K562 (cell line): ENCODE results near the gene TSPAN15. TPM values are rescaled to one million over a fixed set of nuclear protein-coding genes. Genes with fewer than 3 reads are reported as not detected.

Experiments
- ATAC-seq: fragments of 200-7000 bp; cut with Tn5 transposase; 3 replicates; pipeline ENCODE4 v1.9.1; 2020; ENCODE audit warnings: moderate library complexity
- BruUV-seq: library from RNA; stranded (reverse); fragments of 400-500 nt; replicated peaks from 2 replicates; lab custom pipeline; 2021; lab: Mats Ljungman, UMichigan
- CTCF ChIA-PET: fragments of 300-600 bp; formaldehyde crosslinking; extraction: SDS; loops from one replicate; lab custom pipeline; 2021; ENCODE audit warnings: low intra/inter-chr PET ratio; lab: Yijun Ruan, JAX
- POLR2A ChIA-PET: fragments of 300-600, 350-650 bp; sonication (Branson Sonifier 250); formaldehyde crosslinking; extraction: SDS; loops from one replicate; lab custom pipeline; 2021; ENCODE audit warnings: antibody characterized with exemption, inconsistent platforms; lab: Yijun Ruan, JAX
- DNase-seq, 4 experiments: peaks; one replicate each; pipeline versions ENCODE4 v3.0.0 to v3.0.0-alpha.2; 2011 to 2018; ENCODE audit warnings: low spot score in 3 of 4, mixed read lengths in 3 of 4; ENCODE audit errors: extremely low read depth in 1 of 4
- FAIRE-seq: peaks from 2 replicates; lab custom pipeline; 2011; peaks lifted over from hg19 to GRCh38; lab: Jason Lieb, UNC
- H2AFZ ChIP-seq: 2 replicates; pipeline ENCODE4 v1.6.0; 2011; ENCODE audit warnings: low read depth, low read length, control low read depth, inconsistent platforms
- H3K27ac ChIP-seq: fragments of 200-600 bp; 3 replicates; pipeline ENCODE4 v1.8.0; 2011; ENCODE audit warnings: low read depth, mild to moderate bottlenecking, control low read depth, inconsistent platforms, low read length, moderate library complexity, mixed read lengths; ENCODE audit errors: extremely low read depth
- H3K27me3 ChIP-seq, 2 experiments: fragments of 300-600 bp in 1 of 2; 2 replicates in 1 of 2; 3 replicates in 1 of 2; pipeline versions ENCODE4 v1.6.0 to v1.8.0; 2011; ENCODE audit warnings: inconsistent platforms in 2 of 2, low read length in 2 of 2, mild to moderate bottlenecking in 1 of 2, mixed read lengths in 1 of 2, moderate library complexity in 1 of 2; ENCODE audit not compliant: control insufficient read depth in 2 of 2, insufficient read depth in 2 of 2
- H3K36me3 ChIP-seq: fragments of 300-600 bp; 3 replicates; pipeline ENCODE4 v1.8.0; 2011; ENCODE audit warnings: mild to moderate bottlenecking, low read length, inconsistent platforms; ENCODE audit not compliant: control insufficient read depth, insufficient read depth
- H3K4me1 ChIP-seq, 2 experiments: fragments of 200-600 bp in 1 of 2; replicated peaks in 1 of 2; 2 replicates in 1 of 2; 3 replicates in 1 of 2; pipeline versions ENCODE4 v1.5.1 to v1.8.0; 2011; ENCODE audit warnings: inconsistent platforms in 2 of 2, low read length in 2 of 2, mild to moderate bottlenecking in 1 of 2, mixed read lengths in 1 of 2, moderate library complexity in 1 of 2; ENCODE audit not compliant: control insufficient read depth in 2 of 2, insufficient read depth in 2 of 2
- H3K4me2 ChIP-seq: 2 replicates; pipeline ENCODE4 v1.6.1; 2011; ENCODE audit warnings: low read length, control low read depth, inconsistent platforms, mixed read lengths; ENCODE audit not compliant: insufficient read depth
- H3K4me3 ChIP-seq: fragments of 200-600 bp; sonication (generic), shearing (Covaris generic); 2 replicates; pipeline ENCODE4 v1.5.1; 2016; ENCODE audit warnings: control low read depth, inconsistent platforms
- H3K79me2 ChIP-seq: fragments of 200-600 bp; 3 replicates; pipeline ENCODE4 v1.8.0; 2011; ENCODE audit warnings: low read length, inconsistent platforms; ENCODE audit not compliant: control insufficient read depth, insufficient read depth
- H3K9ac ChIP-seq, 2 experiments: 2 replicates each; pipeline versions ENCODE4 v1.6.0 to v1.6.1; 2011; ENCODE audit warnings: low read depth in 2 of 2, low read length in 2 of 2, control low read depth in 1 of 2, inconsistent platforms in 1 of 2, mild to moderate bottlenecking in 1 of 2, mixed read lengths in 1 of 2; ENCODE audit not compliant: insufficient read depth in 1 of 2
- H3K9me1 ChIP-seq: one replicate; pipeline ENCODE4 v1.6.0; 2011; ENCODE audit warnings: inconsistent platforms, mild to moderate bottlenecking, low read length, moderate library complexity; ENCODE audit not compliant: control insufficient read depth, insufficient read depth
- H3K9me3 ChIP-seq: replicated peaks from 2 replicates; pipeline ENCODE4 v1.5.1; 2011; ENCODE audit warnings: low read depth, low read length, inconsistent platforms; ENCODE audit not compliant: control insufficient read depth, insufficient read depth
- H4K20me1 ChIP-seq: replicated peaks from 2 replicates; pipeline ENCODE4 v1.6.1; 2011; ENCODE audit warnings: low read length, inconsistent platforms, mixed read lengths; ENCODE audit not compliant: control insufficient read depth, insufficient read depth
- HLTF ChIP-seq: fragments of 450-650 bp; IDR thresholded peaks from 2 replicates; pipeline ENCODE4 v1.6.1; 2016
- NEUROD1 ChIP-seq: fragments of 150-350 bp; IDR thresholded peaks from 2 replicates; pipeline ENCODE4 v1.6.1; 2014; ENCODE audit warnings: borderline replicate concordance, low read length, low read depth; ENCODE audit not compliant: partially characterized antibody
- POLR2AphosphoS5 ChIP-seq: IDR thresholded peaks from 2 replicates; pipeline ENCODE4 v1.6.1; 2011; ENCODE audit warnings: mild to moderate bottlenecking, low read depth, low read length, moderate library complexity; ENCODE audit not compliant: control insufficient read depth, insufficient read depth
- RBM39 ChIP-seq: fragments of 200-400 bp; formaldehyde crosslinking; optimal IDR thresholded peaks from 2 replicates; pipeline ENCODE3; 2018; ENCODE audit warnings: low read depth, low read length
- SMC3 ChIP-seq: conservative IDR thresholded peaks from 2 replicates; pipeline ENCODE4 v1.6.1; 2011; ENCODE audit warnings: low read depth, low read length, improper control_type of control experiment; ENCODE audit not compliant: insufficient read depth
- ZNF384 ChIP-seq: IDR thresholded peaks from 2 replicates; pipeline ENCODE4 v1.6.1; 2012; ENCODE audit warnings: low read depth, low read length, improper control_type of control experiment
- WGBS: fragments of 100-300 bp; shearing (Covaris generic); methylation state at CpG from one replicate; pipeline ENCODE4 v1.1.6; 2016; ENCODE audit warnings: low coverage, mixed read lengths; ENCODE audit not compliant: insufficient coverage; ENCODE audit errors: missing lambda C conversion rate; 5-methylcytosine and 5-hydroxymethylcytosine counted together
- in situ Hi-C: fragments of 300-500 bp; cut with MboI; formaldehyde crosslinking; loops from 4 replicates; pipeline ENCODE4 v1.15.0; 2018; ENCODE audit warnings: inconsistent platforms, mixed read lengths
- intact Hi-C: fragments of 100-400 bp; cut with micrococcal nuclease; formaldehyde crosslinking; loops from 2 replicates; pipeline ENCODE4 v1.14.2; 2022
- polyA plus RNA-seq, 8 experiments: library from polyadenylated mRNA; depleted of rRNA in 4 of 8; stranded (reverse) in 5 of 8; unstranded in 3 of 8; fragments of >200 nt; fragmentation: Nextera tagmentation in 2 of 8; fragmentation: Illumina TruSeq in 1 of 8; extraction: Ambion mirVana in 2 of 8; extraction: Trizol in 1 of 8; gene quantifications; 2 replicates each; pipeline versions ENCODE4 v1.2.1 to v1.2.3, GENCODE V29; 2011 to 2014; ENCODE audit warnings: inconsistent platforms in 1 of 8, missing spikeins in 1 of 8
- total RNA-seq, 7 experiments: library from RNA; depleted of rRNA in 6 of 7; stranded (reverse); fragments of >200 nt in 6 of 7; fragmentation: Illumina TruSeq in 2 of 7; extraction: Trizol in 2 of 7; gene quantifications; 2 replicates each; pipeline versions ENCODE4 v1.2.1 to v1.2.3, GENCODE V29; 2011 to 2021; ENCODE audit warnings: low replicate concordance in 1 of 7
- TF ChIP-seq, protein P1 (sequence below), 2 experiments: IDR thresholded peaks in 1 of 2; conservative IDR thresholded peaks in 1 of 2; 2 replicates each; pipeline ENCODE4 v1.6.1; 2016; ENCODE audit warnings: low read depth in 2 of 2, mild to moderate bottlenecking in 1 of 2, missing compliant biosample characterization in 1 of 2, missing genetic modification characterization in 1 of 2, moderate library complexity in 1 of 2
- TF ChIP-seq, protein P2 (sequence below), 2 experiments: fragments of 450-650 bp in 1 of 2; sonication (generic) in 1 of 2; formaldehyde crosslinking in 1 of 2; IDR thresholded peaks in 1 of 2; conservative IDR thresholded peaks in 1 of 2; 2 replicates each; pipeline versions ENCODE4 v1.6.1 to v1.8.1; 2016 to 2023; ENCODE audit warnings: mild to moderate bottlenecking in 2 of 2, moderate library complexity in 2 of 2, inconsistent platforms in 1 of 2, missing genetic modification reagents in 1 of 2

TSPAN15 gene
- total and polyA plus RNA-seq, 9 of the 15 experiments (the other 6 are each of a cell fraction or from before 2014, with no cell fraction given) = 0.33 to 1.0 (median 0.45) TPM; not detected in 2

GRCh38 chr10:69453795-69454194 lies 2.5 kb downstream of the TSPAN15 start:
- intact Hi-C loops (no loop called here), in situ Hi-C loops (no loop called here)
- FAIRE-seq (no peak), ATAC-seq (no peak), DNase-seq (no peak)
- H3K9ac ChIP-seq = no peak overlapping the region
- H3K4me1 ChIP-seq = peaks cover 14 to 15% of the 10 kb centered on the region in 2 experiments
- no peak overlapping the region for H3K4me2 ChIP-seq
- CTCF ChIA-PET = no interaction called here
- H3K36me3 ChIP-seq = no peaks in the 10 kb centered on the region
- no peak overlapping the region for H2AFZ ChIP-seq
- H3K79me2 ChIP-seq = no peaks in the 10 kb centered on the region
- no peak for TF ChIP-seq NEUROD1
- TF ChIP-seq HLTF = no peak
- no peak for TF ChIP-seq SMC3
- TF ChIP-seq RBM39 = no peak
- BruUV-seq = no TSS peak
- no peak overlapping the region for H3K27ac ChIP-seq
- H3K9me3 ChIP-seq = no peaks in the 10 kb centered on the region
- no peaks in the 10 kb centered on the region for H3K9me1 ChIP-seq
- POLR2A ChIA-PET = no interaction called here
- H3K27me3 ChIP-seq = 0 out of 5 replicates have a peak, but pooled peaks cover 0 to 9% of the 10 kb centered on the region in 2 experiments
- H4K20me1 ChIP-seq = no peaks in the 10 kb centered on the region
- no peak overlapping the region for H3K4me3 ChIP-seq

DNA sequence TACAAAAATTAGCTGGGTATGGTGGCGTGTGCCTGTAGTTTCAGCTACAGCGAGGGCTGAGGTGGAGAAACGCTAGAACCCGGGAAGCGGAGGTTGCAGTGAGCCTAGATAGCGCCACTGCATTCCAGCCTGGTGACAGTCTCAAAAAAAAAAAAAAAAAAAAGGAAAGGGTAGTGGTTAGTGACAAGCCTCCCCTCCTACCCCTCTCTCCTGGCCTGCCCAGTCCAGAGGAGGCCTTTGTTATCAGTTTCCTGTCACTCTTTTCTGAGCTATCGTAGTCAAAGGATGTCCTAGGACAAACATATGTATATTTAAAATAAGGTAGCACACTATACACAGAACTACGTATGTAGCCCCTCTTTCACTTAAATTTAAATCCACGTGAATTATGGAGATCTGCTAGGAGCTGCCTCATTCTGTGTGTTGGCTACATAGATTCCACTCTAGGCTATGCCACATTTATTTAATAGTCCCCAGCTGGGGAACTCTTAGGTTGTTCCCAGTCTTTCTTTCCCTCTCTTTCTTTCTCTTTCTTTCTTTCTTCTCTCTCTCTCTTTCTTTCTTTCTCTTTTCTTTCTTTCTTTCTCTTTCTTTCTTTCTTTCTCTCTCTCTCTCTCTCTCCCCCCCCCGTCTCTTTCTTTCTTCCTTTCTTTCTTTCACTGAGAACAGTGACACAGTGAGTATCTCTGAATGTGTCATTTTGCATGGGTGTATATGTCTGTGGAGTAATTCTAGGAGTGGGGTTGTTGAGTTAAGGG lies 3.9 kb downstream of the TSPAN15 start:
- FAIRE-seq = no peak
- TF ChIP-seq, protein P1, sequence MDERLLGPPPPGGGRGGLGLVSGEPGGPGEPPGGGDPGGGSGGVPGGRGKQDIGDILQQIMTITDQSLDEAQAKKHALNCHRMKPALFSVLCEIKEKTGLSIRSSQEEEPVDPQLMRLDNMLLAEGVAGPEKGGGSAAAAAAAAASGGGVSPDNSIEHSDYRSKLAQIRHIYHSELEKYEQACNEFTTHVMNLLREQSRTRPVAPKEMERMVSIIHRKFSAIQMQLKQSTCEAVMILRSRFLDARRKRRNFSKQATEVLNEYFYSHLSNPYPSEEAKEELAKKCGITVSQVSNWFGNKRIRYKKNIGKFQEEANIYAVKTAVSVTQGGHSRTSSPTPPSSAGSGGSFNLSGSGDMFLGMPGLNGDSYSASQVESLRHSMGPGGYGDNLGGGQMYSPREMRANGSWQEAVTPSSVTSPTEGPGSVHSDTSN (CRISPR knock-in tag; IDR thresholded peaks at IDR 0.05; ENCODE audit: low read depth) = no peak
- TF ChIP-seq, protein P1 (tag; conservative IDR thresholded peaks at IDR 0.05; ENCODE audit: low read depth) = 0 out of 2 replicates have a peak, but pooled peaks have one; percentile 10
- TF ChIP-seq POLR2AphosphoS5 = no peak
- TF ChIP-seq, protein P2, sequence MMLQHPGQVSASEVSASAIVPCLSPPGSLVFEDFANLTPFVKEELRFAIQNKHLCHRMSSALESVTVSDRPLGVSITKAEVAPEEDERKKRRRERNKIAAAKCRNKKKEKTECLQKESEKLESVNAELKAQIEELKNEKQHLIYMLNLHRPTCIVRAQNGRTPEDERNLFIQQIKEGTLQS (IDR thresholded peaks at IDR 0.05) = no peak
- TF ChIP-seq, protein P2 (CRISPR knock-in tag; conservative IDR thresholded peaks at IDR 0.05) = no peak
- TF ChIP-seq ZNF384 = peak; percentile 52

More for the DNA sequence above, 3.9 kb downstream of the TSPAN15 start:
- Histone ChIP-seq H3K27me3 (0 out of 5 replicates have a peak, but pooled peaks cover 0 to 9% of the 10 kb centered on the region in 2 experiments), H3K4me1 (peaks cover 14 to 18% of the 10 kb centered on the region in 2 experiments), H3K27ac (no peak overlapping the region), H3K9me1 (no peaks in the 10 kb centered on the region), H3K4me2 (no peak overlapping the region), H3K9me3 (no peaks in the 10 kb centered on the region), H3K4me3 (no peak overlapping the region), H3K79me2 (no peaks in the 10 kb centered on the region), H3K36me3 (no peaks in the 10 kb centered on the region), H3K9ac (no peak overlapping the region), H2AFZ (no peak overlapping the region), H4K20me1 (no peaks in the 10 kb centered on the region)
- ChIA-PET POLR2A (interaction anchor here (0.7 kb wide), 1 partner anchor 496 kb away, joined by 3 read pairs; no protein-coding TSS in a partner anchor), CTCF (no interaction called here)
- no TSS peak for BruUV-seq
- intact Hi-C loops = no loop called here
- no peak for DNase-seq
- no peak for ATAC-seq
- in situ Hi-C loops = no loop called here
- WGBS = 28% methylated on average over 9 of the region's 10 CpGs
